Head of caudate nucleus (tissue), 42 donors: ENCODE results near the gene SLC25A27.
A peak's percentile ranks its signal among the peaks of the same experiment; 100 is the strongest.
"Not testable (repeated sequence)": the region's sequence is repeated elsewhere in the genome, so short reads cannot be mapped to it uniquely, and the experiment has no call there.

Experiments
- DNase-seq, 42 donors: peaks; one replicate each; pipeline versions ENCODE4 v3.0.0 to v3.0.0-alpha.2; 2020 to 2021; ENCODE audit warnings: mixed read lengths in 7 of 42
- intact Hi-C: fragments of 100-400 bp; cut with DNase I; formaldehyde crosslinking; loops from one replicate; pipeline ENCODE4 v1.15.0; 2022

Gene SLC25A27

GRCh38 chr6:46648108-46648507, 4.7 kb upstream of the SLC25A27 start:
- not testable (repeated sequence) for DNase-seq

GRCh38 chr6:46648869-46649492, 3.8 kb upstream of the SLC25A27 start:
- DNase-seq = no peak
- intact Hi-C loops = no loop called here

More at GRCh38 chr6:46648108-46648507, 4.7 kb upstream of the SLC25A27 start:
- intact Hi-C loops = not testable (repeated sequence)

- DNase-seq = no peak
Observed at GRCh38 chr6:46651006-46651405, 1.8 kb upstream of the SLC25A27 start.

GRCh38 chr6:46651816-46652215, 959 bp upstream of the SLC25A27 start:
- intact Hi-C loops = no loop called here
- DNase-seq = no peak

More at GRCh38 chr6:46651006-46651405, 1.8 kb upstream of the SLC25A27 start:
- intact Hi-C loops = no loop called here

- intact Hi-C loops = no loop called here
- DNase-seq = no peak
Observed at GRCh38 chr6:46652232-46652602, 558 bp upstream of the SLC25A27 start.

GRCh38 chr6:46653439-46654195, 842 bp downstream of the SLC25A27 start:
- intact Hi-C loops = no loop called here
- DNase-seq = no peak

- peak in 20 of 42 donors; percentile 7 to 60 (median 33) for DNase-seq
- intact Hi-C loops = no loop called here
Observed at GRCh38 chr6:46655803-46656202, 3.0 kb downstream of the SLC25A27 start.

GRCh38 chr6:46657642-46658041, 4.9 kb downstream of the SLC25A27 start:
- intact Hi-C loops = no loop called here
- no peak for DNase-seq

- peak in 1 of 42 donors; percentile 4 for DNase-seq
- intact Hi-C loops = no loop called here
Observed at GRCh38 chr6:46661483-46661882, 8.7 kb downstream of the SLC25A27 start.

- intact Hi-C loops = no loop called here
- DNase-seq = no peak
Observed at GRCh38 chr6:46667377-46667776, 14.6 kb downstream of the SLC25A27 start.

GRCh38 chr6:46674410-46674809, 21.6 kb downstream of the SLC25A27 start:
- DNase-seq = peak in 2 of 42 donors; percentile 3 to 16
- intact Hi-C loops = no loop called here

GRCh38 chr6:46676604-46677313, 24.0 kb downstream of the SLC25A27 start:
- intact Hi-C loops = no loop called here

GRCh38 chr6:46677314-46677654, 24.5 kb downstream of the SLC25A27 start:
- intact Hi-C loops = no loop called here

More at GRCh38 chr6:46676604-46677313, 24.0 kb downstream of the SLC25A27 start:
- no peak for DNase-seq

GRCh38 chr6:46684771-46685170, 32.0 kb downstream of the SLC25A27 start:
- intact Hi-C loops = no loop called here

More at GRCh38 chr6:46677314-46677654, 24.5 kb downstream of the SLC25A27 start:
- no peak for DNase-seq

GRCh38 chr6:46687619-46688097, 34.9 kb downstream of the SLC25A27 start, which contains the start of gene TDRD6:
TDRD6 (plus strand) TSS chr6:46687885; CDS start chr6:46688129, 244 bp downstream.
- intact Hi-C loops = no loop called here
- DNase-seq = no peak

More at GRCh38 chr6:46684771-46685170, 32.0 kb downstream of the SLC25A27 start:
- no peak for DNase-seq

GRCh38 chr6:46688117-46688965, 35.6 kb downstream of the SLC25A27 start:
- intact Hi-C loops = no loop called here

GRCh38 chr6:46688966-46689335, 36.2 kb downstream of the SLC25A27 start:
- intact Hi-C loops = no loop called here
- no peak for DNase-seq

More at GRCh38 chr6:46688117-46688965, 35.6 kb downstream of the SLC25A27 start:
- DNase-seq = no peak

GRCh38 chr6:46689657-46690056, 36.9 kb downstream of the SLC25A27 start:
- intact Hi-C loops = no loop called here
- no peak for DNase-seq
